GM23248 (cell line): ENCODE results near the gene MCM3. TPM values are rescaled to one million over a fixed set of nuclear protein-coding genes. Genes with fewer than 3 reads are reported as not detected.
A peak's percentile ranks its signal among the peaks of the same experiment; 100 is the strongest.

Source experiments
- DNase-seq: peaks from one replicate; pipeline ENCODE4 v3.0.0-alpha.2; 2015
- H2AFZ ChIP-seq: fragments of 200-600 bp; sonication (generic); 2 replicates; pipeline ENCODE4 v1.6.1; 2016; ENCODE audit warnings: antibody characterized with exemption
- H3F3A ChIP-seq: fragments of 200-600 bp; sonication (generic); 2 replicates; pipeline ENCODE4 v1.6.1; 2016; ENCODE audit warnings: mild to moderate bottlenecking, antibody characterized with exemption, mixed run types; ENCODE audit not compliant: insufficient read depth
- H3K27ac ChIP-seq: fragments of 200-600 bp; sonication (generic); 2 replicates; pipeline ENCODE4 v1.5.1; 2016; ENCODE audit warnings: mild to moderate bottlenecking
- H3K27me3 ChIP-seq: fragments of 200-600 bp; sonication (generic); replicated peaks from 2 replicates; pipeline ENCODE4 v1.6.1; 2016; ENCODE audit warnings: mild to moderate bottlenecking; ENCODE audit not compliant: insufficient read depth
- H3K36me3 ChIP-seq: fragments of 200-600 bp; sonication (generic); 2 replicates; pipeline ENCODE4 v1.6.1; 2016; ENCODE audit warnings: low read depth, mild to moderate bottlenecking
- H3K4me1 ChIP-seq: fragments of 200-600 bp; sonication (generic); 2 replicates; pipeline ENCODE4 v1.6.1; 2016; ENCODE audit warnings: mild to moderate bottlenecking; ENCODE audit not compliant: insufficient read depth
- H3K4me2 ChIP-seq: fragments of 200-600 bp; sonication (generic); one replicate; pipeline ENCODE4 v1.6.1; 2016; ENCODE audit warnings: mild to moderate bottlenecking; ENCODE audit not compliant: unreplicated experiment
- H3K4me3 ChIP-seq: fragments of 200-600 bp; sonication (generic); 2 replicates; pipeline ENCODE4 v1.5.1; 2016; ENCODE audit warnings: mild to moderate bottlenecking
- H3K79me2 ChIP-seq: fragments of 200-600 bp; sonication (generic); 2 replicates; pipeline ENCODE4 v1.6.1; 2016; ENCODE audit warnings: mild to moderate bottlenecking; ENCODE audit not compliant: insufficient read depth
- H3K9ac ChIP-seq: fragments of 200-600 bp; sonication (generic); 2 replicates; pipeline ENCODE4 v1.6.1; 2016; ENCODE audit warnings: mild to moderate bottlenecking
- H3K9me2 ChIP-seq: fragments of 200-600 bp; sonication (generic); 2 replicates; pipeline ENCODE4 v1.6.1; 2016; ENCODE audit warnings: mixed run types, mild to moderate bottlenecking, moderate library complexity; ENCODE audit not compliant: insufficient read depth
- H3K9me3 ChIP-seq: fragments of 200-600 bp; sonication (generic); one replicate; pipeline ENCODE4 v1.6.1; 2017; ENCODE audit warnings: low read depth
- H4K20me1 ChIP-seq: fragments of 200-600 bp; sonication (generic); 2 replicates; pipeline ENCODE4 v1.6.0; 2016; ENCODE audit not compliant: insufficient read depth
- EZH2 ChIP-seq: fragments of 200-600 bp; sonication (generic); IDR thresholded peaks from 2 replicates; pipeline ENCODE4 v1.6.1; 2018; ENCODE audit warnings: antibody characterized with exemption, mild to moderate bottlenecking; ENCODE audit not compliant: insufficient read depth, poor library complexity, severe bottlenecking
- EZH2phosphoT487 ChIP-seq: fragments of 200-600 bp; sonication (generic); IDR thresholded peaks from 2 replicates; pipeline ENCODE4 v1.6.1; 2018; ENCODE audit warnings: antibody characterized with exemption, moderate library complexity, mild to moderate bottlenecking, low read depth; ENCODE audit not compliant: insufficient read depth
- WGBS, 2 experiments: methylation state at CpG; one replicate each; pipeline ENCODE4 v1.1.6; 2015 to 2017; ENCODE audit warnings: low lambda C conversion rate in 2 of 2, low coverage in 1 of 2; ENCODE audit errors: missing lambda C conversion rate in 2 of 2; 5-methylcytosine and 5-hydroxymethylcytosine counted together
- in situ Hi-C: fragments of 300-500 bp; cut with MboI; formaldehyde crosslinking; loops from 2 replicates; pipeline ENCODE4 v1.15.0; 2020
- polyA plus RNA-seq: library from polyadenylated mRNA; unstranded; fragments of >200 nt; fragmentation: Nextera tagmentation; extraction: Ambion mirVana; gene quantifications from 2 replicates; pipeline ENCODE4 v1.2.1, GENCODE V29; 2016
- total RNA-seq: library from RNA; depleted of rRNA; stranded (reverse); fragments of >200 nt; shearing (Covaris generic); gene quantifications from 2 replicates; pipeline ENCODE4 v1.2.3, GENCODE V29; 2014

The MCM3 gene
- total and polyA plus RNA-seq, 2 experiments from 2014 or later, result 29.8 to 41.8 TPM

DNA sequence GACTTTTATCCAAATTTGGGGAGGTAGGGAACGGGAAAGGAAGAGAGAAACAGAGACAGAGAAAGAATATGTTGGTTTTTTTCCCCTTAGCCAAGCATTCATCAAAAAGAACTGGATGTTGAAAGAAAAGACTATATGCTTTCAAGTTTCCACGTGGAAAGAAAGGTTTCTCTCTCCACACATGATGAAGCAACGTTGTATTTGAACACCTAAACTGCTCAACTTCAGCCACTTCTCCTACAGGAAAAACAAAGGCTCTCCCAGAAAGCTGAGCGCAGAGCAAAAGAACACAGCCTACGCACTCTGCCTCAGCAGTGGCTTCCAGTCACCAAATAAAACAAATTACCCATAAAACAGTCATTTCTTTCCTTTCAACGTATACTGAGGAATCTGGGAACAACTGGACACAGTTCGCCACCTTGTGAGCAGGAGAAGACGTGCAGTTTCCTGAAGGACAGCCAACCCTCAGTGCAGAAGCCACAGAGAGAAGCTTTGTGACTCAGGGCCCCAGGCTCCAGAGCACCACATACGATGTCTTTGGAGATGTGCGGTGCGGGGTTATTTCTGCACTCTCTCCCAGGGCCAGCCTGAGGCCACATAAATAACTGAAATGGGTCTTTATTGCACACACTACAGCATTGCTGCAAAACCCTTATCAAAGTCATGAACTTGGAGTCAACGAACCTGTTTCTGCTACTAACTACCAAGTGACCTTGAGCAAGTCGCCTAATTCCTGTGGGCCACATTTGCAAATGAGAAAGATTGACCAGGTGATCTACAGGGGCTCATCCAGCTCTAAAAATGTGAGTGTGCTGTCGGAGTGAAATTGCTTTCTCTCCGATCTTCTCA, 50.3 kb downstream of the MCM3 start:
- Histone ChIP-seq H3K27ac (no peak overlapping the region), H2AFZ (peak overlapping the region; percentile 49), H4K20me1 (no peaks in the 10 kb centered on the region), H3K4me2 (no peak overlapping the region), H3K4me1 (no peaks in the 10 kb centered on the region), H3F3A (no peaks in the 10 kb centered on the region), H3K9ac (no peak overlapping the region), H3K27me3 (peaks cover 6% of the 10 kb centered on the region; the same call in 1 of the 2 replicates), H3K79me2 (no peaks in the 10 kb centered on the region), H3K36me3 (no peaks in the 10 kb centered on the region), H3K9me3 (no peaks in the 10 kb centered on the region), H3K9me2 (no peaks in the 10 kb centered on the region), H3K4me3 (peak overlapping the region; percentile 19; the same call in 1 of the 2 replicates)
- WGBS, 2 experiments, result 37 to 38% methylated on average over 15 of the region's 15 CpGs
- peak; percentile 84 for DNase-seq
- in situ Hi-C loops, result no loop called here
- TF ChIP-seq EZH2 (no peak), EZH2phosphoT487 (no peak)

- H3F3A ChIP-seq, result no peaks in the 10 kb centered on the region
- WGBS, 2 experiments, result 30 to 31% methylated on average over 4 of the region's 4 CpGs
- H3K4me1 ChIP-seq, result no peaks in the 10 kb centered on the region
- no peaks in the 10 kb centered on the region for H3K9me3 ChIP-seq
- no peak overlapping the region for H2AFZ ChIP-seq
- TF ChIP-seq EZH2, result no peak
- TF ChIP-seq EZH2phosphoT487, result no peak
- H3K79me2 ChIP-seq, result no peaks in the 10 kb centered on the region
- no peak overlapping the region for H3K27ac ChIP-seq
- in situ Hi-C loops, result no loop called here
- no peak for DNase-seq
- H3K36me3 ChIP-seq, result no peaks in the 10 kb centered on the region
- H3K4me2 ChIP-seq, result no peak overlapping the region
- H3K27me3 ChIP-seq, result no peaks in the 10 kb centered on the region
- no peaks in the 10 kb centered on the region for H3K9me2 ChIP-seq
- H4K20me1 ChIP-seq, result no peaks in the 10 kb centered on the region
- H3K9ac ChIP-seq, result no peak overlapping the region
- no peak overlapping the region for H3K4me3 ChIP-seq
Observed at GRCh38 chr6:52233005-52233404, 51.5 kb downstream of the MCM3 start.

- WGBS, 2 experiments, result 43 to 46% methylated on average over 8 of the region's 8 CpGs
- Histone ChIP-seq H3K4me1 (no peaks in the 10 kb centered on the region), H4K20me1 (no peaks in the 10 kb centered on the region), H3K36me3 (no peaks in the 10 kb centered on the region), H3F3A (no peaks in the 10 kb centered on the region), H3K27me3 (no peaks in the 10 kb centered on the region), H3K79me2 (no peaks in the 10 kb centered on the region), H3K9me2 (no peaks in the 10 kb centered on the region), H3K9ac (no peak overlapping the region), H3K4me3 (no peak overlapping the region), H3K9me3 (no peaks in the 10 kb centered on the region), H3K27ac (no peak overlapping the region), H2AFZ (no peak overlapping the region), H3K4me2 (no peak overlapping the region)
- in situ Hi-C loops, result no loop called here
- no peak for TF ChIP-seq EZH2
- TF ChIP-seq EZH2phosphoT487, result no peak
- DNase-seq, result no peak
Observed at GRCh38 chr6:52231406-52232127, 53.0 kb downstream of the MCM3 start.

GRCh38 chr6:52230685-52231084, 53.9 kb downstream of the MCM3 start:
- no peaks in the 10 kb centered on the region for H3K27me3 ChIP-seq
- H3K4me1 ChIP-seq, result no peaks in the 10 kb centered on the region
- no peak for TF ChIP-seq EZH2phosphoT487
- TF ChIP-seq EZH2, result no peak
- H3K79me2 ChIP-seq, result no peaks in the 10 kb centered on the region
- H3K36me3 ChIP-seq, result no peaks in the 10 kb centered on the region
- 40 to 44% methylated on average over 1 of the region's 1 CpG for WGBS, 2 experiments
- H4K20me1 ChIP-seq, result no peaks in the 10 kb centered on the region
- no peak overlapping the region for H3K27ac ChIP-seq
- no peak overlapping the region for H2AFZ ChIP-seq
- H3K4me2 ChIP-seq, result no peak overlapping the region
- in situ Hi-C loops, result no loop called here
- no peaks in the 10 kb centered on the region for H3K9me2 ChIP-seq
- no peak overlapping the region for H3K4me3 ChIP-seq
- DNase-seq, result no peak
- H3F3A ChIP-seq, result no peaks in the 10 kb centered on the region
- no peak overlapping the region for H3K9ac ChIP-seq
- H3K9me3 ChIP-seq, result no peaks in the 10 kb centered on the region
